Measurements from ENCODE around the gene ITGB8. TPM values are rescaled to one million over a fixed set of nuclear protein-coding genes. Genes with fewer than 3 reads are reported as not detected.

Gene ITGB8
- total and polyA plus RNA-seq, 9 of the 15 experiments (the other 6 are each of a cell fraction or from before 2014, with no cell fraction given) = under 0.01 to 0.03 (median 0.02) TPM; not detected in 6

DNA sequence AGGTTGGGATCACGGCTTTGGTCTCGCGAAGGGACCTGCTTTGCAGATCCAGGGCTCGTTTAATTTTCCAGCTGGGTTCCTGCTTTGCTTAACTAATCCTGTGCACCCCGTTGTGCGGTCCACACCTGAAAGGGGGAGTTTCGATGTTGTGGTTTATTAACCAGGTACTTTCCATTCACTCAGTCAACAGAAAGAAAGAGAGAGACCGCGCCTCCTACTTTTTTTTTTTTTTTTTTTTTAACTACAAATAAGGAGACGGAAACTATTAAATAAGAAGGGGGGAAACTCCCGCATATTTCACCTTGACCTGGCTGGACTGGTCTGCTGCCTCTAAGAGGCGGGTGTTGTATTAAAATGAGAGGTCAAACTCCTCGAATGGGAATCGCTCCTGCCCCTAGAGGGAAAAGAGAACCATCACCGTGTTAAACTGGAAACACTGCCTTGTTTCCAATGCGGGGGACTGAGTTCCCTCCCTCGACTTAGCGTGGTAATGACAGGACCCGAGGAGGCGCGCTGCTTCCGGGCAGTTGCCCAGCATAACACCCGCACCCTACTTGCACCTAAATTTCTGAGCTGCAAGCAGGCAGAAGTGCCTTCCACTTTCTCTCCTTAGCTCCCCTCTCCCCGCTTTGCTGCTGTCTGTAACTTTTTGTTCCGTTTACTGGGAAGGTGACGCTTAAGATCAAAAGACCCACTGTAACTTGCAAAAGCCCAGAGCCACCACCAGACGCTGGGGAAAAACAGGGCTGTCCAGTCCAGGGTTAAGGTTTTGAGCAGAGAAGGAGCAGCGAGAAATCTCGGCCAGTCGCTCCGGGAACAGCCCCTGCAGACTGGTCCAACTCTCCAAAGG, 1.1 kb upstream of the ITGB8 start (continued):
- TF ChIP-seq, protein P1, sequence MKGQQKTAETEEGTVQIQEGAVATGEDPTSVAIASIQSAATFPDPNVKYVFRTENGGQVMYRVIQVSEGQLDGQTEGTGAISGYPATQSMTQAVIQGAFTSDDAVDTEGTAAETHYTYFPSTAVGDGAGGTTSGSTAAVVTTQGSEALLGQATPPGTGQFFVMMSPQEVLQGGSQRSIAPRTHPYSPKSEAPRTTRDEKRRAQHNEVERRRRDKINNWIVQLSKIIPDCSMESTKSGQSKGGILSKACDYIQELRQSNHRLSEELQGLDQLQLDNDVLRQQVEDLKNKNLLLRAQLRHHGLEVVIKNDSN (CRISPR knock-in tag; IDR thresholded peaks at IDR 0.05) = no peak
- TF ChIP-seq ZC3H11A (IDR thresholded peaks at IDR 0.05; ENCODE audit: low read depth, low read length) (no peak), EP400 (IDR thresholded peaks at IDR 0.05) (no peak), CEBPG (CRISPR knock-in tag; IDR thresholded peaks at IDR 0.05) (no peak), CEBPG (tag; conservative IDR thresholded peaks at IDR 0.05 in 1 of 2, IDR thresholded peaks at IDR 0.05 in 1 of 2) (no peak), XRCC3 (IDR thresholded peaks at IDR 0.05) (no peak), CBX8 (IDR thresholded peaks at IDR 0.05; ENCODE audit: borderline replicate concordance, extremely low read depth, low read depth, low read length, poor library complexity, severe bottlenecking) (no peak), ZNF431 (CRISPR knock-in tag; IDR thresholded peaks at IDR 0.05) (no peak), ILF3 (IDR thresholded peaks at IDR 0.05; ENCODE audit: borderline replicate concordance) (no peak), CREM (IDR thresholded peaks at IDR 0.05; ENCODE audit: low read depth) (0 out of 2 replicates have a peak, but pooled peaks have one; percentile 39), FOXK2 (conservative IDR thresholded peaks at IDR 0.05 in 1 of 2, IDR thresholded peaks at IDR 0.05 in 1 of 2; ENCODE audit: low read depth in 2 of 2) (peak in 1 of 2 experiments; percentile 60; a peak in 1 of 4 replicates), RBM17 (IDR thresholded peaks at IDR 0.05; ENCODE audit: borderline replicate concordance, low read depth, low read length) (no peak)
- TF ChIP-seq, protein P2, sequence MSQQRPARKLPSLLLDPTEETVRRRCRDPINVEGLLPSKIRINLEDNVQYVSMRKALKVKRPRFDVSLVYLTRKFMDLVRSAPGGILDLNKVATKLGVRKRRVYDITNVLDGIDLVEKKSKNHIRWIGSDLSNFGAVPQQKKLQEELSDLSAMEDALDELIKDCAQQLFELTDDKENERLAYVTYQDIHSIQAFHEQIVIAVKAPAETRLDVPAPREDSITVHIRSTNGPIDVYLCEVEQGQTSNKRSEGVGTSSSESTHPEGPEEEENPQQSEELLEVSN (IDR thresholded peaks at IDR 0.05; ENCODE audit: borderline replicate concordance in 1 of 2, extremely low read depth in 1 of 2, insufficient read depth in 1 of 2, insufficient read length in 1 of 2, low read depth in 1 of 2, low read length in 1 of 2, poor library complexity in 1 of 2, severe bottlenecking in 1 of 2) = peak; percentile 45 to 67
- TF ChIP-seq, protein P3, sequence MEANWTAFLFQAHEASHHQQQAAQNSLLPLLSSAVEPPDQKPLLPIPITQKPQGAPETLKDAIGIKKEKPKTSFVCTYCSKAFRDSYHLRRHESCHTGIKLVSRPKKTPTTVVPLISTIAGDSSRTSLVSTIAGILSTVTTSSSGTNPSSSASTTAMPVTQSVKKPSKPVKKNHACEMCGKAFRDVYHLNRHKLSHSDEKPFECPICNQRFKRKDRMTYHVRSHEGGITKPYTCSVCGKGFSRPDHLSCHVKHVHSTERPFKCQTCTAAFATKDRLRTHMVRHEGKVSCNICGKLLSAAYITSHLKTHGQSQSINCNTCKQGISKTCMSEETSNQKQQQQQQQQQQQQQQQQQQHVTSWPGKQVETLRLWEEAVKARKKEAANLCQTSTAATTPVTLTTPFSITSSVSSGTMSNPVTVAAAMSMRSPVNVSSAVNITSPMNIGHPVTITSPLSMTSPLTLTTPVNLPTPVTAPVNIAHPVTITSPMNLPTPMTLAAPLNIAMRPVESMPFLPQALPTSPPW (CRISPR knock-in tag; IDR thresholded peaks at IDR 0.05) = peak; percentile 54
- TF ChIP-seq, protein P4, sequence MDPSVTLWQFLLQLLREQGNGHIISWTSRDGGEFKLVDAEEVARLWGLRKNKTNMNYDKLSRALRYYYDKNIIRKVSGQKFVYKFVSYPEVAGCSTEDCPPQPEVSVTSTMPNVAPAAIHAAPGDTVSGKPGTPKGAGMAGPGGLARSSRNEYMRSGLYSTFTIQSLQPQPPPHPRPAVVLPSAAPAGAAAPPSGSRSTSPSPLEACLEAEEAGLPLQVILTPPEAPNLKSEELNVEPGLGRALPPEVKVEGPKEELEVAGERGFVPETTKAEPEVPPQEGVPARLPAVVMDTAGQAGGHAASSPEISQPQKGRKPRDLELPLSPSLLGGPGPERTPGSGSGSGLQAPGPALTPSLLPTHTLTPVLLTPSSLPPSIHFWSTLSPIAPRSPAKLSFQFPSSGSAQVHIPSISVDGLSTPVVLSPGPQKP (CRISPR knock-in tag; IDR thresholded peaks at IDR 0.05) = no peak
- TF ChIP-seq, protein P5, sequence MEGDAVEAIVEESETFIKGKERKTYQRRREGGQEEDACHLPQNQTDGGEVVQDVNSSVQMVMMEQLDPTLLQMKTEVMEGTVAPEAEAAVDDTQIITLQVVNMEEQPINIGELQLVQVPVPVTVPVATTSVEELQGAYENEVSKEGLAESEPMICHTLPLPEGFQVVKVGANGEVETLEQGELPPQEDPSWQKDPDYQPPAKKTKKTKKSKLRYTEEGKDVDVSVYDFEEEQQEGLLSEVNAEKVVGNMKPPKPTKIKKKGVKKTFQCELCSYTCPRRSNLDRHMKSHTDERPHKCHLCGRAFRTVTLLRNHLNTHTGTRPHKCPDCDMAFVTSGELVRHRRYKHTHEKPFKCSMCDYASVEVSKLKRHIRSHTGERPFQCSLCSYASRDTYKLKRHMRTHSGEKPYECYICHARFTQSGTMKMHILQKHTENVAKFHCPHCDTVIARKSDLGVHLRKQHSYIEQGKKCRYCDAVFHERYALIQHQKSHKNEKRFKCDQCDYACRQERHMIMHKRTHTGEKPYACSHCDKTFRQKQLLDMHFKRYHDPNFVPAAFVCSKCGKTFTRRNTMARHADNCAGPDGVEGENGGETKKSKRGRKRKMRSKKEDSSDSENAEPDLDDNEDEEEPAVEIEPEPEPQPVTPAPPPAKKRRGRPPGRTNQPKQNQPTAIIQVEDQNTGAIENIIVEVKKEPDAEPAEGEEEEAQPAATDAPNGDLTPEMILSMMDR (IDR thresholded peaks at IDR 0.05 in 2 of 3, conservative IDR thresholded peaks at IDR 0.05 in 1 of 3; ENCODE audit: insufficient read depth in 2 of 3, low read depth in 1 of 3, low read length in 3 of 3) = peak; percentile 56 to 77 (median 57)
